GM21786 (cell line): Measurements from ENCODE around the gene HTR5A.
"Not testable (repeated sequence)": the region's sequence is repeated elsewhere in the genome, so short reads cannot be mapped to it uniquely, and the experiment has no call there.

ENCODE experiments used
- ATAC-seq: cut with Tn5 transposase; IDR thresholded peaks from one replicate; pipeline ENCODE4 v1.9.1; 2021; ENCODE audit not compliant: unreplicated experiment

The HTR5A gene

DNA sequence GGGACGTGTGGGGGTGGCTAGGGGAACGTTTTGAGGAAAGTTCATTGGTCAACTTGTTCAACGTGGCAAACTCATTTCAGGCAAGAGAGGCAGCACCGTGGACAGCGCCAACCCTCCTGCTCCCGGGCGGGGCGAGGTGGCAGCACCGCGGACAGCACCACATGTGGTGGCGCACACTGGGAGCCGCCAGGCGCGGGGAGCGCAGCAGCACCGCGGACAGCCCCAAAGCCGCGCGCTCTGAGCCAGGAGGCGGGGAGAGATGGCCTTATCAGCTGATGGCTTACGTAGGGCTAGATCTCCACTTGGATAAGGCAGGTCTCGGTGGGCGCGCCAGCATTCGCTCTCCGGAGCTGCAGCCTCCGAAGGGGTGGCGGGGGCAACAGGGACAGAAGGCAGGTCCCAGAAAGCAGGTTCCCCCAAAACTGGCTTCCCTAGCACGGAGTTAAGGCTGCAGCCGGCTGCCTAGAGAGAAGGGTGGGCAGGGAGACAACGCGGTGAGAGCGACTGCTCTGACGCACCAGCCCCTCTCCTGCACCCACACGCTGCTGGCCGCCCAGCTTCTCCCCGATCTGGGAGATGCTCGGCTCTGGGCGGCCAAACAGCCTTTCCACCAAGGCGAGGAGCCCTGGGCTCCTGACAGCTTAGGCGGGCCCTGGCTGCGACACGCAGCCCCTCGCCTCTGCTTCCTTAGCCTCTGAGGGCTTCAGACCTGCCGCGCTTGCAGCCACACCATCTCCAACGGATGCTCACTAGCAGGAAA, at the start of gene HTR5A:
TSS of gene HTR5A (plus strand) at position 333 of the 760 bp plus-strand sequence. CDS start 576 bp downstream, outside the sequence.
- peak; percentile 83 for ATAC-seq

DNA sequence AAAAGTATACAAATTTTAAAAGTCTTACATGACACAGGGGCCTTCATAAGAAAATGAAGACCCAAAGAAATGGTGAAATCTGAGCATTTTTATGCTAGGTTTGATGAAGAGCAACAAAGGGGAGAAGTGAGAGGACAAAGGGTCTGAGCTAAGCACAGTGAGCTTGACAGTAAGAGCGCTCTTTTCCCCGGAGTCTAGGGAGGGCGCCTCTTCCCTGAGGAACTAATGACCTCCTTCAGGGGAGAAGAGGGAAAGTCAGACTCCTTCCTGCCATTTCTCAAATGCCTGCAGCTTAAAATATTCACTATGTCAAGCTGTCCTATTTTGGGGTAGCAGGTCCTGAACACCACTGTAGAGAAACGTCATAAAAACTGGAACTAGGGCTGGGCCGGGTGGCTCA, 49.1 kb upstream of the HTR5A start:
- no peak for ATAC-seq

DNA sequence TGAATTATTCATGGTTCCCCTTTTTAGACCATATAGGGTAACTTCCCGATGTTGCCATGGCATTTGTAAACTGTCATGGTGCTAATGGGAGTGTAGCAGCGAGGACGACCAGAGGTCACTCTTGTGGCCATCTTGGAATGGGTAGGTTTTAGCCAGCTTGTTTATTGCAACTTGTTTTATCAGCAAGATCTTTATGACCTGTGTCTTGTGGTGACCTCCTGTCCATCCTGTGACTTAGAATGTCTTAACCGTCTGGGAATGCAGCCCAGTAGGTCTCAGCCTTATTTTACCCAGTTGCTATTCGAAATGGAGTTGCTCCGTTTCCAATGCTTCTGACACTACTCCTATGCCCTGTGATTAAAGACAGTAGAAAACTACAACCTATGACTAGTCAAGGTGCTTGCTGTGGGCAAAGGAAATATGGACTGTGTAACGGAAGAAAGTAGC, 48.4 kb upstream of the HTR5A start:
- no peak for ATAC-seq

DNA sequence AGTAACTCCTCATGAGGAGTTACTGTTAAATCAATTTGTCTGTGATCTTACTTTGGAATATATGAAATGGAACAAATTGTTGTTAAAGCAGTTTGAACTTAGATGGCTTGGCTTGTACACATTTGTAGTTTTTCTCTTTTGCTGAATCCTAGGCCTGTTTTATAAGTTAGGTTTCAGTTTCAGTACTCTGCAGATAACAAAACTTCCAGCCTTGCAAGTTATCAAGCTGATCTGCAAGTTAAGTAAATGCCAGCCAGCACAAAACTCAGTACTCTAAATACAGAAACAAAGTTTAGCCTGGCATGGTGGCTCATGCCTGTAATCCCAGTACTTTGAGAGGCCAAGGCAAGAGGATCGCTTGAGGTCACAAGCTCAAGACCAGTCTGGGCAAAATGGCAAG, 42.2 kb upstream of the HTR5A start:
- ATAC-seq: no peak

DNA sequence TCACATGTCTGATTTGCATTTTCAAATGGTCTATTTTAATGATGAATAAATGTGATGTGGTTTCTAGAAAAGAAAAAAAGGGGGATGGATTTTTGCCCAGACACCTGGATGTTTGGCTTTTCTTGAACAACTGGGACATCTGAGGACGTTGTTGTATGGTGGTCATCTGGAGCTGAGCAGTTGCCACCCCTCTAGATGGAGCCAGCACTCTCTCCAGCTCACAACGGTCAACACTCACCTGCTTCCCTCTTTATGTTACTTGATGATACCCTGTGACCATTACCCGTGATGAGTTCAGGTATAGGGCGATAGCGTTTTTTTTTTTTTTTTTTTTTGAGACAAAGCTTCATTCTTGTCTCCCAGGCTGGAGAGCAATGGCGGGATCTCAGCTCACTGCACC, 37.1 kb upstream of the HTR5A start:
- no peak for ATAC-seq

DNA sequence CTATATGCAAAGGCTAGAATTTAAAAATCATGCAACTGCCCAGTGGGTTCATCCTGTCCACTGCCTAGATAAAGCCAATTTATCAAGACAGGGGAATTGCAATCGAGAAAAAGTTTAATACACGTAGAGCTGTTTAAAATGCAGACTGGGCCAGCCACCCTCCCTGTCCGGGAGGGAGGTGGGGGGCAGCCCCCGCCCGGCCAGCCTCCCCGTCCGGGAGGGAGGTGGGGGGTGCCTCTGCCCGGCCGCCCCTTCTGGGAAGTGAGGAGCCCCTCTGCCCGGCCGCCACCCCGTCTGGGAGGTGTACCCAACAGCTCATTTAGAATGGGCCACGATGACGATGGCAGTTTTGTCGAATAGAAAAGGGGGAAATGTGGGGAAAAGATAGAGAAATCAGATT, 35.6 kb upstream of the HTR5A start:
- not testable (repeated sequence) for ATAC-seq

DNA sequence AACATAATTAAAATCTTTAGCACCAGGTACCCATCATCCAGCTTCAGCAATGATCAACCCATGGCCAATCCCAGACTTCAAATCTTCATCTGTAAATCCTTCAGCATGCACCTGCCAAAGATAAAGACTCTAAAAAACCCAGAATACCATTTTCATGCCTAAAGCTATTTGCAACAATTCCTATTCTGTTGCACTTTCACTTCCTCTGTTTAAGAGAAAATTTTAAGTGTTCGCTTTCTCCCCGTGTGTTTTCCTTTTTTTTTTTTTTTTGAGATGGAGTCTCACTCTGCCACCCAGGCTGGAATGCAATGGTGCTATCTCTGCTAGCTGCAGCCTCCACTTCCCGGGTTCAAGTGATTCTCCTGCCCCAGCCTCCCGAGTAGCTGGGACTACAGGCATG, 31.8 kb upstream of the HTR5A start:
- ATAC-seq: no peak

DNA sequence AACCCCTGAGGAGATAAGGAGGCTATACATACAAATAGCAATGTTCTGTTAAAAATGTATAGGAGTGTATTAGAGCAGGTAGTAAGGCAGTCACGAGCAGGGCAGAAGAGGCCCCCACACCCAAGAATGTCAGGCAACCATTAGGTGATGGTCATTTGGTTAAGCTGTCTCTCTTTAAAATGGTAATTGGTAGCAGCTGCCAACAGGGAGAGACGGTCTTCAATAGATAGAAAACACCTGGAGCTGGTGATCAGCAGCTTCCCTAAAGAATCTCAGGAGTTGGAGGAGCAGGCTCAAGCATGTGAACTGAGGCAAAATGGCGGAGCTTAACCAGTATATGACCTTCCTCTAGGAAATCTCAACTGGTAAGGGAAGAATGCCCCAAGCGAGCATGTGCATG, 26.4 kb upstream of the HTR5A start:
- no peak for ATAC-seq

DNA sequence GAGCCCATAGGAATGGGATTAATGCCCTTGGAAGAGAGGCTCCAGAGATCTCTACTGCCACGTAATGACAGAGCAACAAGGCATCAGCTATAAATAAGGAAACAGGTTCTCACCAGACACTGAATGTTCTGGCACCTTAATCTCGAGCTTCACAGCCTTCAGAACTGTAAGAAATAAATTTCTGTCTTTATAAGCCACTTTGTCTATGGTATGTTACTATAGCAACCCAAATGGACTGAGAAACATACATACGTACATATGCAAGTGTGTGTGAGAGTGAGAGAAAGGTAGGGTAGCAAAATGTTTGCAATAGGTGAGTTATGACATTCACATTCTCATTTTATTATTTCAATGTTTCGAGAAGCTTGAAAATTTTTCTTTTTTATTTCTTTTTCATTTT, 22.1 kb upstream of the HTR5A start:
- no peak for ATAC-seq

DNA sequence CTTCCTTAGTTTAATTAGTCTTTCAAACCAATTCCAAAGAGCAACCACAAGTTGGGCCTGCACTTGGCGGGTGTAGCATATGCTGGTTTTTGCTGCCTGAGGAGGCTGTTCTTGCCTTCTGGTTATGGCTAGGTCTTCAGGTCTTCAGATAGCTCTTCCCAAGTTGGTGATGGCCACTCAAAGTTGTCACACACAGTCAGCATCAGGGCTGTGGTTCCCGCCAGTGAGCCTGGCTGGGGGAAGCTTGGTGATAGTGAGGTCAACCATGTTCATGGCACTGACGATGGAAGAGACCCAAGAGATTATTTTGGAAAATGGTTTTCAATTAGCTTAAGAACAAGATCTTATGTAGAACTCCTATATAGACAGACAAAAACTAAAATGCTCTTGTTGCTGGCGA, 18.8 kb upstream of the HTR5A start:
- ATAC-seq: no peak

DNA sequence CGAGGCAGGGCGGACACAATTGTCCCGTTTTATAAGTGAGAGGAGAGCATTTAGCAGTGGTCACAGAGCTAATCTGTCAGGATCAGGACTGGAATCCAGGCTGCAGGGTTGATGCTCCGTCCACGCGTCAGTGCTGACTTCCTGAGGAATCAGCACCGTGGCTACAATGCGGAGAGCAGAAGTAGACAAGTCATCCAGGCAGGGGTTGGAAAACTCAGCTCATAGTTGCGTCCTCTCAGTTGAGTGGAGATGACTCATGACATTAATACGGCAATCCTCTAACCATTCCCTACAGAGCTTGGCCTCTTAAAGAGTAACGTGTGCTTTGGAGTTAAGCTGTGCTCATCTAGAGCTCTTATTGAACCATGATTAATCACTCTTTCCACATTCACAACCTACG, 17.1 kb upstream of the HTR5A start:
- no peak for ATAC-seq

DNA sequence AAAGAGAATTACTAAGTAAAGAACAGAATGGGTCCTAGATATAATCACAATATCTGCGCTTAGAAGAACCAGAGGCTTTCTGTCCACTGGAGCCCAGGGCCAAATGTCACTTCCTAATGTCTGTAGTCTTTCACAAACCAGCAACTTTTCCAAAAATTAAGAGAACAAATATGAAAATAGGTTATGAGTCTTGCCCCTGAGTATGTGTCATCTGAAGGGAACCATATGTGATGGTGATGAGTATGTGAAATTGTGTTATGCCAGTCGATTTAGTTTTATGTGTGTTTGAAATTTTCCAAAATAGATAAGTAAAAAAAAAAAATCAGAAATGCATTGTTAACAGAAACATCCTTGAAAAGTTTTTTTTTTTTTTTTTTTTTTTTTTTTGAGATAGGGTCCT, 15.4 kb upstream of the HTR5A start:
- no peak for ATAC-seq

DNA sequence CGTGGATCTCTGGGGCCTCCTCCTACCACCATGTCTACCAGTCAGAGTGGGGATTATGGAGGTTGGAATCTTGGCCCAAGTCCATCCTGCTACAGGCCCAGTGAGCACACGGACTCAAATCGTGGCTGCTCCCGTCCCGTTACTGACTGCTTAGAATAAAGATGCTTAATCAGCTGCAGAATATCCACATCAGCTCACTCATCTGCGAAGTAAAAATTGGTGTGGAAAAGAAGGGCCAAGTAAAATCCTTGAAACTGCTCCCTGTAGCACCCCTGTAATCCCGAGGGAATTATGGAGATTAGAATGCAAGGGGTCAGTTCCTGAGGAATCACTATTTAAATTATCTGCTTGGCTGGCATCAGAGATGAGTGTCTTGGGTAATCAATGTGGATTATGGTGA, 13.0 kb upstream of the HTR5A start:
- ATAC-seq: no peak

DNA sequence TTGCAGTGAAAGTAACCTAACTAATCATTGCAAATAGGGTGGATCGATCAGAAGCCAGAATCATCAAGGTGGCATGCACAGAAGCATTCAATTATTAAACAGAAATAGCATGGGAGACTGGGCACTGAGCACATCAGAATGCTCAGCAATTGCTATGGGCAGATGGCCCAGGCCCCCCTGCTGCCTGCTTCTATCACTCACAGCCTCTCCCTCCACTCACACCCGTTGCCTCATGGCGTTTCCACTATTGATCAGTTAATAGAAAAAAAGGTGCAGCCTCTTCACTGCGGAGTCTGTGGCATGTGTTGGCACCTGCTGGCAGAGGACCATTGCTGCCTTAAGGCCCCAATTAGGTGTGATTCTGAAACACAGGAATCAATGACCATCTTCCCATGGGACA, 11.2 kb upstream of the HTR5A start:
- ATAC-seq: no peak

DNA sequence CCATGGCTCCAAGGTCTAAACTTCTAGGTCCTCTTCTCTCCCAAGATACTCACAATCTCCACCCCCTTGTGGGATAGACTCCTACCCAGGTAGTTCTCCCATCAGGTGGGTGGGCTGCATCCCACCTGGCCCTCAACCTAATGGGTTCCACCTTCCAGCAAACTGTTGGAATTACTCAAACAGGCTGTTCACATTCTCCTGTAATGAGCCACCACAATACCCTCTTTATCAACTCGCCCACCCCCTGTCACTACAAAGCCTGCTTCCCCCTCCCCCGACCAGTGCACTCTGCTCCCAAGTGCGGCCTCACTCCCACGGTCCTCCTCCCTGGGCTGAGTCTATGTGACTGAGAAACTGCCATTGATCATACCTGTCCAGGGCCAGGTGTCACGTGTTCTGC, 10.4 kb upstream of the HTR5A start:
- no peak for ATAC-seq

DNA sequence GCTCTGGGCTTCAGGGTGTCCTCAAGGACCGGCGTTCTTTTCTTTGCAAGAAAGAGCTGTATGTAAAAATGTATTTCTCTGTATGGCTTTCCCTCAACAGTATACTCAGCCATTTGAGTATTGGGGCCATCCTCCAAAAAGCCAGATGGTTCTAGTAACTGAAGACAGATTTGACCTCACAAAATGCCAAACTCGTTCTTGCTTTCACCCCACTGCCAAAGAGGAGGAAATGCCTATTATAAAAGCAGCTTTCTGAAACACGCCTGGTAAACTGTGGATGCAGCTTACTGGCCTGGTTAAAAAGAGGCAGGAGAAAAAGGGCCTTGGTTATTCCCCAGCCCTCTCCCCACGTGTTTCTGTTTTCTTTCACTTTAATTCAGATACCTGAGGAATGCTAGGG, 7.7 kb upstream of the HTR5A start:
- ATAC-seq: no peak

DNA sequence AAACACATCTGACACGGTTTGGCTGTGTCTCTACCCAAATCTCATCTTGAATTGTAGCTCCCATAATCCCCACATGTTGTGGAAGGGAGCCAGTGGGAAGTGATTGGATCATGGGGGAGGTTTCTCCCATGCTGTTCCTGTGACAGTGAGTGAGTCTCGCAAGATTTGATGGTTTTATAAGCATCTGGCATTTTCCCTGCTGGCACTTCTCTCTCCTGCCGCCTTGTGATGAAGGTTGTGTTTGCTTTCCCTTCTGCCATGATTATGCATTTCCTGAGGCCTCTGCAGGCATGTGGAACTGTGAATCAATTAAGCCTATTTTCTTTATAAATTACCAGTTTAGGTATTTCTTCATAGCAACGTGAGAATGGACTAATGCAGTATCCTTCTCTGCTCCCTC, 5.9 kb upstream of the HTR5A start:
- ATAC-seq: no peak

DNA sequence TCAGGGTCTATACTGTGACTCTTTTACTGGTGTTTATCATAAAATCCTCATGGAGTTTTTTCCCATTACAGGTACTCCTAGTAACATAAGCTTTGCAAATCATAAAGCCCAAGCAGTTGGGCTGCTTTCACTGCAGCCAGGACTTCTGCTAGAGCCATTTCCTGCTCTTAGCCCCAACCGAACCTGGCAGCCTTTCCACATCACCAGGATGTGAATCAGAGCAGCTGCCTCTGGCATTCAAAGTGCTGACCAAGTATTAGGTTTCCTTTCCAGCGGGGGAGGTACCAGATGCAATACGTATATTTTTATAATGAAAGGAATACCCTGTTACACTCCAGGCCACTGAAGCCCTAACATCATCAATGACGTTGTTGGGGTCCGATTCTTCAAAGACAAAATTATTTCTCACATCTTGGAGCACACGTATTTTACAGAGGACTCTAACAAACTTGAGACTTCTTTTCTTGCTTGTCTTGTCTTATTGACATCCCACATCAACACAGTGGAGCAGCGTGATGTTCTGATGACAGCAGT, 3.6 kb upstream of the HTR5A start:
- ATAC-seq: no peak

DNA sequence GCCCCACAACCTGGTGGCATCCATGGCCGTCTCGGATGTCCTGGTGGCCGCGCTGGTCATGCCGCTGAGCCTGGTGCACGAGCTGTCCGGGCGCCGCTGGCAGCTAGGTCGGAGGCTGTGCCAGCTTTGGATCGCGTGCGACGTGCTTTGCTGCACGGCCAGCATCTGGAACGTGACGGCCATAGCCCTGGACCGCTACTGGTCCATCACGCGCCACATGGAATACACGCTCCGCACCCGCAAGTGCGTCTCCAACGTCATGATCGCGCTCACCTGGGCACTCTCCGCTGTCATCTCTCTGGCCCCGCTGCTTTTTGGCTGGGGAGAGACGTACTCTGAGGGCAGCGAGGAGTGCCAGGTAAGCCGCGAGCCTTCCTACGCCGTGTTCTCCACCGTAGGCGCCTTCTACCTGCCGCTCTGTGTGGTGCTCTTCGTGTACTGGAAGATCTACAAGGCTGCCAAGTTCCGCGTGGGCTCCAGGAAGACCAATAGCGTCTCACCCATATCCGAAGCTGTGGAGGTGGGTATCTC, 1.1 kb downstream of the HTR5A start:
- ATAC-seq: no peak

DNA sequence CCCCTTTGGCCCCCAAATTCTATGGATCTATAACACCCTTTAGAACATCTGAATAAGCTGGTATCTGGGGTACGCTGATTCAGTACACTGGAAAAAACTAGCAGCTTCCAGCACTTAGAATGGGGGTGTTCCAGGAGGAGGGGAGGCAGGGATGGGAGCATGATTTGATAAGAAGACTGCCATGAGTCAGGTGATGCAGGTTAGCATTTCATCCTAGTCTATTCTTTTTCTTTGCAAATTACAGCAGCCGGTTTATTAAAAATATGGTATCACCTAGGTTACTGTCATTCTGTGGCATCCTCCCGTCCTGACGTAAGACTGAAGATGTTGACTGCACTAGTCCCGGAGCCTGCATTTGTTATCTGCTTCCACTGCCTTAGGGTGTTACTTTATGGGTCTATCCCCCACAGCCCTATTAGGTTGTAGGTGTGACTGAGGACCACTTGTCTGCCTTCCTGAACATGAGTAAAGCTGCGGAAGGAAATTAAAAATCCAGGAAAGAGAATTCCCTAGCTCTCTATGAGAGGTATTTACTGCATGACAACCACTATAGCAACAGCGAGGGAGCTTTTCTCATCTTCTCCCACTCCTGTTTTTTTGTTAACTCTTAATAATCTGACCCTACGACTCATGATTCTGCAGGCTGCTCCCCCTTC, 1.9 kb downstream of the HTR5A start:
- no peak for ATAC-seq

DNA sequence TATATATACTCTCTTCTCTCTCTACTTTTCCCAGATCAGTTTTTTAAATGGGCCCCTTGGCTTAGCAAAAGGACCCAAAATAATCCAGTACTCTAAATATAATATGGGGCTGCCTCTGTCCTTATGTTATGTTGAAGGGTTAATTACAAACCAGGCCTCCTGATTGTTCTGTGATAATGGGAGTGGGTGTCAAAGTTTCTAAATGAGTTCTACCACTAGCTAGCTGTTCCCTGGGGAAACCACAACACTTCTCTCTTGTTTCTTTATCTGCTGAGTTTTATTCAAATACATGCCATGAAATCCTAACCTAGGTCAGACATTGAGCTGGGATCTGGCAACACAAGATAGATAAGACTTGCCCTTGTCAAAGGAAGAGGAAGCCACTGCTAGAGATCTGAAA, 3.8 kb downstream of the HTR5A start:
- no peak for ATAC-seq

DNA sequence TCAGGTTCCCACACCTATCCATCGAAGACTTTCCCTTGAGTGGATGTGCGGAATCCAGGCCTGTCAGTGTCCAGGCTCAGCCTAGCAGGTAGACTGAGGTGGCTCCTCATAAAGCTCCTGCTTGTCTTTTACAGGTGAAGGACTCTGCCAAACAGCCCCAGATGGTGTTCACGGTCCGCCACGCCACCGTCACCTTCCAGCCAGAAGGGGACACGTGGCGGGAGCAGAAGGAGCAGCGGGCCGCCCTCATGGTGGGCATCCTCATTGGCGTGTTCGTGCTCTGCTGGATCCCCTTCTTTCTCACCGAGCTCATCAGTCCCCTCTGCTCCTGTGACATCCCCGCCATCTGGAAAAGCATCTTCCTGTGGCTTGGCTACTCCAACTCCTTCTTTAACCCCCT, 13.9 kb downstream of the HTR5A start:
- no peak for ATAC-seq
